ENCODE results near the gene GRIFIN. TPM values are rescaled to one million over a fixed set of nuclear protein-coding genes. Genes with fewer than 3 reads are reported as not detected.

Gene GRIFIN
- total and polyA plus RNA-seq, 9 of the 15 experiments (the other 6 are each of a cell fraction or from before 2014, with no cell fraction given): not detected

GRCh38 chr7:2478800-2479199, 2.6 kb upstream of the GRIFIN start:
- no peak overlapping the region for H3K27ac ChIP-seq (ENCODE audit: extremely low read depth, low read depth, low read length)
- DNase-seq (ENCODE audit: extremely low read depth in 1 of 4, low spot score in 3 of 4) (no peak), FAIRE-seq (no peak), ATAC-seq (no peak)
- ChIA-PET POLR2A (interaction anchor here (1.1 kb wide), 1 partner anchor 14 kb away, joined by 3 read pairs; no protein-coding TSS in a partner anchor), CTCF (ENCODE audit: low intra/inter-chr PET ratio) (no interaction called here)
- in situ Hi-C loops (cut with MboI) (no loop called here), intact Hi-C loops (cut with micrococcal nuclease) (loop anchor here (5.0 to 10.0 kb wide), 2 partner anchors 89 to 186 kb away; no protein-coding TSS in a partner anchor)
- H3K4me1 ChIP-seq (replicated peaks in 1 of 2; ENCODE audit: control insufficient read depth in 2 of 2, insufficient read depth in 2 of 2, low read length in 2 of 2): peaks cover 0 to 53% of the 10 kb centered on the region in 2 experiments; a peak in 3 of 5 replicates
- BruUV-seq (replicated peaks): no TSS peak
- no peaks in the 10 kb centered on the region for H3K79me2 ChIP-seq (ENCODE audit: control insufficient read depth, insufficient read depth, low read length)
- H3K4me2 ChIP-seq (ENCODE audit: insufficient read depth, low read length): no peak overlapping the region
- no peak overlapping the region for H2AFZ ChIP-seq (ENCODE audit: low read depth, low read length)
- peaks cover 4% of the 10 kb centered on the region; the same call in 1 of the 2 replicates for H3K9me3 ChIP-seq (replicated peaks; ENCODE audit: control insufficient read depth, insufficient read depth, low read depth, low read length)
- 19% methylated on average over 18 of the region's 19 CpGs for WGBS (ENCODE audit: insufficient coverage, low coverage, missing lambda C conversion rate)
- H4K20me1 ChIP-seq (replicated peaks; ENCODE audit: control insufficient read depth, insufficient read depth, low read length): peaks cover 23% of the 10 kb centered on the region
- peaks cover 15 to 38% of the 10 kb centered on the region in 2 experiments; a peak in 4 of 5 replicates for H3K27me3 ChIP-seq (ENCODE audit: control insufficient read depth in 2 of 2, insufficient read depth in 2 of 2, low read length in 2 of 2)
- TF ChIP-seq ZNF407 (IDR thresholded peaks at IDR 0.05; ENCODE audit: low read depth) (peak; percentile 75), ELF1 (tag; IDR thresholded peaks at IDR 0.05) (no peak), IRF2 (CRISPR knock-in tag; IDR thresholded peaks at IDR 0.05) (0 out of 2 replicates have a peak, but pooled peaks have one; percentile 5), ATF1 (CRISPR knock-in tag; IDR thresholded peaks at IDR 0.05) (no peak), ATF1 (tag; IDR thresholded peaks at IDR 0.05) (no peak), IFI16 (CRISPR knock-in tag; IDR thresholded peaks at IDR 0.05) (no peak), ZNF583 (CRISPR knock-in tag; IDR thresholded peaks at IDR 0.05) (no peak), CSDE1 (IDR thresholded peaks at IDR 0.05) (no peak), USF1 (CRISPR knock-in tag; IDR thresholded peaks at IDR 0.05) (no peak), ZNF764 (CRISPR knock-in tag; IDR thresholded peaks at IDR 0.05; ENCODE audit: low read depth) (no peak), KAT2B (IDR thresholded peaks at IDR 0.05; ENCODE audit: low read depth, low read length) (no peak)
- H3K36me3 ChIP-seq (ENCODE audit: control insufficient read depth, insufficient read depth, low read length): no peaks in the 10 kb centered on the region
- H3K4me3 ChIP-seq: no peak overlapping the region
- no peaks in the 10 kb centered on the region for H3K9me1 ChIP-seq (ENCODE audit: control insufficient read depth, insufficient read depth, low read length)
- H3K9ac ChIP-seq (ENCODE audit: insufficient read depth in 1 of 2, low read depth in 2 of 2, low read length in 2 of 2): peak overlapping the region in 1 of 2 experiments; percentile 68; a peak in 1 of 4 replicates
